Calu3 (cell line): Measurements from ENCODE around the gene ITPR1. TPM values are rescaled to one million over a fixed set of nuclear protein-coding genes. Genes with fewer than 3 reads are reported as not detected.

ENCODE experiments used
- BruUV-seq: library from RNA; stranded (reverse); fragments of 400-500 nt; replicated peaks from 2 replicates; lab custom pipeline; 2021; lab: Mats Ljungman, UMichigan
- CTCF ChIA-PET: fragments of 300-600 bp; sonication (Branson Sonifier 250); formaldehyde crosslinking; loops from one replicate; lab custom pipeline; 2022; ENCODE audit warnings: antibody characterized with exemption; lab: Charles Lee
- DNase-seq: peaks from one replicate; pipeline ENCODE4 v3.0.0; 2022
- H3K27ac Mint-ChIP-seq: one replicate; pipeline ENCODE4 v1.8.0; 2022; ENCODE audit warnings: mixed read lengths; ENCODE audit not compliant: unreplicated experiment
- H3K27me3 Mint-ChIP-seq: one replicate; pipeline ENCODE4 v1.8.0; 2022; ENCODE audit warnings: mixed read lengths; ENCODE audit not compliant: unreplicated experiment
- H3K36me3 Mint-ChIP-seq: one replicate; pipeline ENCODE4 v1.8.0; 2022; ENCODE audit warnings: mild to moderate bottlenecking, moderate library complexity, mixed read lengths; ENCODE audit not compliant: insufficient read depth, unreplicated experiment
- H3K4me1 Mint-ChIP-seq: one replicate; pipeline ENCODE4 v1.8.0; 2022; ENCODE audit warnings: mild to moderate bottlenecking, low read depth, mixed read lengths; ENCODE audit not compliant: unreplicated experiment
- H3K4me3 Mint-ChIP-seq: one replicate; pipeline ENCODE4 v1.8.0; 2022; ENCODE audit warnings: mild to moderate bottlenecking, low read depth, moderate library complexity, mixed read lengths; ENCODE audit not compliant: unreplicated experiment
- H3K9me3 Mint-ChIP-seq: one replicate; pipeline ENCODE4 v1.8.0; 2022; ENCODE audit warnings: low read depth, mixed read lengths; ENCODE audit not compliant: unreplicated experiment
- intact Hi-C: fragments of 100-400 bp; cut with micrococcal nuclease; formaldehyde crosslinking; loops from one replicate; pipeline ENCODE4 v1.10.0; 2022; ENCODE audit not compliant: unreplicated experiment
- total RNA-seq: library from RNA; stranded (reverse); gene quantifications from 2 replicates; pipeline ENCODE4 v1.2.3, GENCODE V29; 2022
- TF ChIP-seq, protein P1 (sequence below): fragments of 200-600 bp; IDR thresholded peaks from one replicate; pipeline ENCODE4 v1.8.0; 2022; ENCODE audit warnings: antibody characterized with exemption; ENCODE audit not compliant: unreplicated experiment

ITPR1 gene
- total RNA-seq, 1 experiment from 2014 or later = 4.2 TPM

DNA sequence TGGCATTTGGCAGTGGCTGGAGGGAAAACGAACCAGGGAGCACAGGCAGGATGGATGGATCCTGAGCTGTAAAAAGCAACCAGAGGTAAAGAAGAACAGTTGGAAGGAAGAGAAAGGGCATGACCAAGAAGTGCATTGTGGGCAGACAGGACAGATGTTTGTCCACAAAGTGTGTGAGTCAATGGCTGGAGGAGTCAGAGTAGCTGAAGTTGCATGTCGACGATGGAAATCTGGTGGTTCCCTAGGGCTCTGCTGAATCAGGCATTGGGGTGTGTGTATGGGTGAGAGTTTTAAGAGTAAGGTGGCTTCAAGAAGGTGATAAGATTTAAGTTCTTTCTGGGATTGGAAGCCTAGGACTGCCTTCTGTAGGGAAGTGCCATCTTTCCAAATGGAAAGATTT lies 272.1 kb downstream of the ITPR1 start:
- no TSS peak for BruUV-seq
- H3K4me1 Mint-ChIP-seq = no peaks in the 10 kb centered on the region

DNA sequence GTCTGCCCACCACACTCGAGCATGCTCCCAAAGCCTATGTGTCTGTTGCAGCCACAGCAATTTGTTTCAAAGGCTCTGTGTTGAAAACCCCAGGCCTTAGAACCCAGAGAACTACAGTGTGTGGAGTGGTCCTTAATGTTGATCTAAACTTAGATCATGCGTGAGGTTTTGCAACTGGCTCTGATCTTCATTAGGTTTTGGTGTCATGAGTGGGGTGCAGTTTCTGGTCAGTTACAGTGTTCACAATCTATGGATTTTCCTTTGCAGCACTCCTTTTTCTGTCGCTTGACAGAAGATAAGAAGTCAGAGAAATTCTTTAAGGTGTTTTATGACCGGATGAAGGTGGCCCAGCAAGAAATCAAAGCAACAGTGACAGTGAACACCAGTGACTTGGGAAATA lies 273.1 kb downstream of the ITPR1 start:
- no peaks in the 10 kb centered on the region for H3K4me1 Mint-ChIP-seq
- H3K27ac Mint-ChIP-seq = no peak overlapping the region
- BruUV-seq = no TSS peak
- TF ChIP-seq, protein P1, sequence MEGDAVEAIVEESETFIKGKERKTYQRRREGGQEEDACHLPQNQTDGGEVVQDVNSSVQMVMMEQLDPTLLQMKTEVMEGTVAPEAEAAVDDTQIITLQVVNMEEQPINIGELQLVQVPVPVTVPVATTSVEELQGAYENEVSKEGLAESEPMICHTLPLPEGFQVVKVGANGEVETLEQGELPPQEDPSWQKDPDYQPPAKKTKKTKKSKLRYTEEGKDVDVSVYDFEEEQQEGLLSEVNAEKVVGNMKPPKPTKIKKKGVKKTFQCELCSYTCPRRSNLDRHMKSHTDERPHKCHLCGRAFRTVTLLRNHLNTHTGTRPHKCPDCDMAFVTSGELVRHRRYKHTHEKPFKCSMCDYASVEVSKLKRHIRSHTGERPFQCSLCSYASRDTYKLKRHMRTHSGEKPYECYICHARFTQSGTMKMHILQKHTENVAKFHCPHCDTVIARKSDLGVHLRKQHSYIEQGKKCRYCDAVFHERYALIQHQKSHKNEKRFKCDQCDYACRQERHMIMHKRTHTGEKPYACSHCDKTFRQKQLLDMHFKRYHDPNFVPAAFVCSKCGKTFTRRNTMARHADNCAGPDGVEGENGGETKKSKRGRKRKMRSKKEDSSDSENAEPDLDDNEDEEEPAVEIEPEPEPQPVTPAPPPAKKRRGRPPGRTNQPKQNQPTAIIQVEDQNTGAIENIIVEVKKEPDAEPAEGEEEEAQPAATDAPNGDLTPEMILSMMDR = no peak
- H3K4me3 Mint-ChIP-seq = no peak overlapping the region
- H3K27me3 Mint-ChIP-seq = no peaks in the 10 kb centered on the region
- H3K36me3 Mint-ChIP-seq = no peaks in the 10 kb centered on the region
- intact Hi-C loops = no loop called here
- CTCF ChIA-PET = no interaction called here
- no peak for DNase-seq
- peaks cover 8% of the 10 kb centered on the region for H3K9me3 Mint-ChIP-seq

More for the DNA sequence above, 272.1 kb downstream of the ITPR1 start:
- Mint-ChIP-seq H3K27me3 (no peaks in the 10 kb centered on the region), H3K36me3 (no peaks in the 10 kb centered on the region), H3K4me3 (no peak overlapping the region), H3K9me3 (peaks cover 8% of the 10 kb centered on the region), H3K27ac (no peak overlapping the region)
- TF ChIP-seq, protein P1 = no peak
- CTCF ChIA-PET = no interaction called here
- intact Hi-C loops = no loop called here
- no peak for DNase-seq

GRCh38 chr3:4766716-4767499 lies 273.8 kb downstream of the ITPR1 start:
- TF ChIP-seq, protein P1 = no peak
- no peak for DNase-seq
- intact Hi-C loops = no loop called here
- no peaks in the 10 kb centered on the region for H3K36me3 Mint-ChIP-seq
- no peaks in the 10 kb centered on the region for H3K4me1 Mint-ChIP-seq
- no peak overlapping the region for H3K4me3 Mint-ChIP-seq
- CTCF ChIA-PET = no interaction called here
- peaks cover 8% of the 10 kb centered on the region for H3K9me3 Mint-ChIP-seq
- BruUV-seq = no TSS peak
- no peak overlapping the region for H3K27ac Mint-ChIP-seq
- no peaks in the 10 kb centered on the region for H3K27me3 Mint-ChIP-seq

GRCh38 chr3:4768021-4768420 lies 274.9 kb downstream of the ITPR1 start:
- H3K27ac Mint-ChIP-seq = no peak overlapping the region
- intact Hi-C loops = no loop called here
- no peaks in the 10 kb centered on the region for H3K27me3 Mint-ChIP-seq
- no peaks in the 10 kb centered on the region for H3K36me3 Mint-ChIP-seq
- peaks cover 8% of the 10 kb centered on the region for H3K9me3 Mint-ChIP-seq
- H3K4me1 Mint-ChIP-seq = no peaks in the 10 kb centered on the region
- DNase-seq = no peak
- H3K4me3 Mint-ChIP-seq = no peak overlapping the region
- BruUV-seq = no TSS peak
- TF ChIP-seq, protein P1 = no peak
- CTCF ChIA-PET = no interaction called here
